ENCODE data around the gene TAF9B. TPM values are rescaled to one million over a fixed set of nuclear protein-coding genes. Genes with fewer than 3 reads are reported as not detected.

Gene TAF9B
- polyA plus RNA-seq, 3 donors = 2.1 to 8.0 (median 7.1) TPM

- Histone ChIP-seq H3K4me3 (replicated peaks in 1 of 3; ENCODE audit: low read depth in 2 of 3, low read length in 3 of 3) (no peak overlapping the region), H3K9ac (ENCODE audit: insufficient read depth, low read length, poor library complexity, severe bottlenecking) (no peak overlapping the region), H3K4me2 (replicated peaks; ENCODE audit: extremely low read depth, low read length, poor library complexity, severe bottlenecking) (no peak overlapping the region), H3K36me3 (replicated peaks in 1 of 2; ENCODE audit: control insufficient read depth in 1 of 2, insufficient read depth in 2 of 2, low read length in 2 of 2) (peaks cover 83 to 98% of the 10 kb centered on the region in 2 donors), H4K20me1 (ENCODE audit: insufficient read depth, low read length) (peaks cover 100% of the 10 kb centered on the region), H2AFZ (ENCODE audit: insufficient read depth, low read depth, low read length, poor library complexity, severe bottlenecking) (no peak overlapping the region), H3K79me2 (ENCODE audit: insufficient read depth, low read length) (peaks cover 87% of the 10 kb centered on the region), H3K27me3 (ENCODE audit: control insufficient read depth in 2 of 2, insufficient read depth in 2 of 2, low read length in 2 of 2) (no peaks in the 10 kb centered on the region), H3K9me3 (replicated peaks in 1 of 2; ENCODE audit: control insufficient read depth in 1 of 2, insufficient read depth in 1 of 2, low read length in 2 of 2) (no peaks in the 10 kb centered on the region), H3K27ac (ENCODE audit: low read depth in 1 of 2, low read length in 2 of 2) (no peak overlapping the region), H3K4me1 (ENCODE audit: control insufficient read depth in 1 of 2, insufficient read depth in 2 of 2, low read length in 2 of 2) (no peaks in the 10 kb centered on the region)
- Mint-ChIP-seq H3K27me3 (ENCODE audit: low read depth in 3 of 3) (peaks cover 0 to 2% (median 1%) of the 10 kb centered on the region in 3 donors), H3K36me3 (peaks cover 75 to 85% of the 10 kb centered on the region in 2 donors), H3K27ac (peak overlapping the region in 2 of 7 donors; percentile 28 to 82), H3K4me3 (no peak overlapping the region), H3K4me1 (peaks cover 13% of the 10 kb centered on the region), H3K9me3 (no peaks in the 10 kb centered on the region)
- no peak for DNase-seq
- TF ChIP-seq CTCF (IDR thresholded peaks at IDR 0.05) = no peak
- intact Hi-C loops (cut with micrococcal nuclease) = no loop called here
- WGBS (ENCODE audit: insufficient coverage) = no CpG with 5 or more reads among the region's 1 CpG
Observed at GRCh38 chrX:78118628-78119027, 20.8 kb downstream of the TAF9B start.

DNA sequence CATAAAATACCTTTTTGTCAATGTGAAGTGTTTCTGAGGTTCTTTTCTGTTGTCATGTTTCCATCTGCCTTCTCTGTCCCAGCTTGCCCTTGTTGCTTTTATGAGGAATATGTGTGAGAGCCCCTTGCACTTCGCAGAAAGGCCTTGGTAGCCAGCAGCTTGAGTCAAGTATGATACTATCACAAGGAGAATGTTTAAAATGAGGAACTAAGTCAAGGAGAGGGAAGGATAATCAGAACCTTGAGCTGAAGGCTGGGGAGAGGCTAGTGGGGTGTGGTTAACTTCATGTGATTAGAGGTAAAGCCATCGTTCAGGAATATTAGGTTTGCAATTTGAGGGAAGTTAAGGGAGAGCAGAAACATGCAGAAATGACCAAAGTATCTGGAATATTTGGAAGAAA, 22.7 kb downstream of the TAF9B start:
- Mint-ChIP-seq H3K27ac (peak overlapping the region in 6 of 7 donors; percentile 1 to 86 (median 60)), H3K9me3 (no peaks in the 10 kb centered on the region), H3K36me3 (peaks cover 67 to 79% of the 10 kb centered on the region in 2 donors), H3K4me1 (peaks cover 13% of the 10 kb centered on the region), H3K27me3 (ENCODE audit: low read depth in 3 of 3) (peaks cover 0 to 1% (median 0%) of the 10 kb centered on the region in 3 donors), H3K4me3 (peak overlapping the region in 1 of 2 donors; percentile 35)
- Histone ChIP-seq H3K27me3 (ENCODE audit: control insufficient read depth in 2 of 2, insufficient read depth in 2 of 2, low read length in 2 of 2) (no peaks in the 10 kb centered on the region), H2AFZ (ENCODE audit: insufficient read depth, low read depth, low read length, poor library complexity, severe bottlenecking) (no peak overlapping the region), H3K9me3 (replicated peaks in 1 of 2; ENCODE audit: control insufficient read depth in 1 of 2, insufficient read depth in 1 of 2, low read length in 2 of 2) (no peaks in the 10 kb centered on the region), H3K4me2 (replicated peaks; ENCODE audit: extremely low read depth, low read length, poor library complexity, severe bottlenecking) (no peak overlapping the region), H3K9ac (ENCODE audit: insufficient read depth, low read length, poor library complexity, severe bottlenecking) (no peak overlapping the region), H3K4me3 (replicated peaks in 1 of 3; ENCODE audit: low read depth in 2 of 3, low read length in 3 of 3) (no peak overlapping the region), H3K36me3 (replicated peaks in 1 of 2; ENCODE audit: control insufficient read depth in 1 of 2, insufficient read depth in 2 of 2, low read length in 2 of 2) (peaks cover 80 to 97% of the 10 kb centered on the region in 2 donors), H3K27ac (ENCODE audit: low read depth in 1 of 2, low read length in 2 of 2) (peak overlapping the region in 1 of 2 donors; percentile 59), H4K20me1 (ENCODE audit: insufficient read depth, low read length) (peaks cover 100% of the 10 kb centered on the region), H3K4me1 (ENCODE audit: control insufficient read depth in 1 of 2, insufficient read depth in 2 of 2, low read length in 2 of 2) (no peaks in the 10 kb centered on the region), H3K79me2 (ENCODE audit: insufficient read depth, low read length) (peaks cover 97% of the 10 kb centered on the region)
- intact Hi-C loops (cut with micrococcal nuclease) = no loop called here
- TF ChIP-seq CTCF (IDR thresholded peaks at IDR 0.05) = no peak
- peak in 1 of 3 donors; percentile 5 for DNase-seq
- WGBS (ENCODE audit: insufficient coverage) = 0% methylated on average over 1 of the region's 2 CpGs
